GM18873 (cell line): ENCODE results near the gene SLC18A3.

Experiments used
- ATAC-seq: cut with Tn5 transposase; IDR thresholded peaks from one replicate; pipeline ENCODE4 v1.9.1; 2021; ENCODE audit warnings: mild to moderate bottlenecking, moderate library complexity, moderate number of reproducible peaks; ENCODE audit not compliant: unreplicated experiment, low FRiP score

Gene SLC18A3

DNA sequence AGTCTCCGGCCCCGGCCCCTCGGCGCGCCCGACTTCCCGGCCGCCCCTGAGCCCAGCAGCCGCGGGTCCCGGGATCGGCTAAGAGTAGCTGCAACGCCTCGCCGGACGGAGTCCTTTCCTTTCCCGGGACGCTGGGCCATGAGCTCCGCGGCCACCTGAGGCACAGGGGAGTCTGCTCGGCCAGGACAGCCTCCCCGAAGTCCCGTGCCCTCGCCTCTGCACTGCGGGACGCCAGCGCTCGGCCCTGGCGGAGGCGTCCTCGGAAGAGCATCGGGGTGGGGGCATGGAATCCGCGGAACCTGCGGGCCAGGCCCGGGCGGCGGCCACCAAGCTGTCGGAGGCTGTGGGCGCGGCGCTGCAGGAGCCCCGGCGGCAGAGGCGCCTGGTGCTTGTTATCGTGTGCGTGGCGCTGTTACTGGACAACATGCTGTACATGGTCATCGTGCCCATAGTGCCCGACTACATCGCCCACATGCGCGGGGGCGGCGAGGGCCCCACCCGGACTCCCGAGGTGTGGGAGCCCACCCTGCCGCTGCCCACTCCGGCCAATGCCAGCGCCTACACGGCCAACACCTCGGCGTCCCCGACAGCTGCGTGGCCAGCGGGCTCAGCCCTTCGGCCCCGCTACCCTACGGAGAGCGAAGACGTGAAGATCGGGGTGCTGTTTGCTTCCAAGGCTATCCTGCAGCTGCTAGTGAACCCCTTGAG lies 502 bp downstream of the SLC18A3 start:
- no peak for ATAC-seq

DNA sequence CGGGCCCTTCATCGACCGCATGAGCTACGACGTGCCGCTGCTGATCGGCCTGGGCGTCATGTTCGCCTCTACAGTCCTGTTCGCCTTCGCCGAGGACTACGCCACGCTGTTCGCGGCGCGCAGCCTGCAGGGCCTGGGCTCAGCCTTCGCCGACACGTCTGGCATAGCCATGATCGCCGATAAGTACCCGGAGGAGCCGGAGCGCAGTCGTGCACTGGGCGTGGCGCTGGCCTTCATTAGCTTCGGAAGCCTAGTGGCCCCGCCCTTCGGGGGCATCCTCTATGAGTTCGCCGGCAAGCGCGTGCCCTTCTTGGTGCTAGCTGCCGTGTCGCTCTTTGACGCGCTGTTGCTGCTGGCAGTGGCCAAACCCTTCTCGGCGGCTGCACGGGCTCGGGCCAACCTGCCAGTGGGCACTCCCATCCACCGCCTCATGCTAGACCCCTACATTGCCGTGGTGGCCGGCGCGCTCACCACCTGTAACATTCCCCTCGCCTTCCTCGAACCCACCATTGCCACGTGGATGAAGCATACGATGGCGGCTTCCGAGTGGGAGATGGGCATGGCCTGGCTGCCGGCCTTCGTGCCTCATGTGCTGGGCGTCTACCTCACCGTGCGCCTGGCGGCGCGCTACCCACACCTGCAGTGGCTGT lies 1.2 kb downstream of the SLC18A3 start:
- no peak for ATAC-seq

DNA sequence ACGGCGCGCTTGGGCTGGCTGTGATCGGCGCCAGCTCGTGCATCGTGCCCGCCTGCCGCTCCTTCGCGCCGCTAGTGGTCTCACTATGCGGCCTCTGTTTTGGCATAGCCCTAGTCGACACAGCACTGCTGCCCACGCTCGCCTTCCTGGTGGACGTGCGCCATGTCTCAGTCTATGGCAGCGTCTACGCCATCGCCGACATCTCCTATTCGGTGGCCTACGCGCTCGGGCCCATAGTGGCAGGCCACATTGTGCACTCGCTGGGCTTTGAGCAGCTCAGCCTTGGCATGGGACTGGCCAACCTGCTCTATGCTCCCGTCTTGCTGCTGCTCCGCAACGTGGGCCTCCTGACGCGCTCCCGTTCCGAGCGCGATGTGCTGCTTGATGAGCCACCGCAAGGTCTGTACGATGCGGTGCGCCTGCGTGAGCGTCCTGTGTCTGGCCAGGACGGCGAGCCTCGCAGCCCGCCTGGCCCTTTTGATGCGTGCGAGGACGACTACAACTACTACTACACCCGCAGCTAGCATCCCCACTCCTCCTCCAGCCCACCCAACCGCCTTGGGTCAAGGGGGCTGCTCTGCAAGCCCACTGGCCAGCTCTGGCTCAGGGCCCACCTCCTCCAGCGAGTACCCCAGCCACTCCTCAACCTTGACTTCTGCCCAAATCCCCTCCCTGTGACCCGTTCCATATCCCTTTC lies 1.9 kb downstream of the SLC18A3 start:
- no peak for ATAC-seq

DNA sequence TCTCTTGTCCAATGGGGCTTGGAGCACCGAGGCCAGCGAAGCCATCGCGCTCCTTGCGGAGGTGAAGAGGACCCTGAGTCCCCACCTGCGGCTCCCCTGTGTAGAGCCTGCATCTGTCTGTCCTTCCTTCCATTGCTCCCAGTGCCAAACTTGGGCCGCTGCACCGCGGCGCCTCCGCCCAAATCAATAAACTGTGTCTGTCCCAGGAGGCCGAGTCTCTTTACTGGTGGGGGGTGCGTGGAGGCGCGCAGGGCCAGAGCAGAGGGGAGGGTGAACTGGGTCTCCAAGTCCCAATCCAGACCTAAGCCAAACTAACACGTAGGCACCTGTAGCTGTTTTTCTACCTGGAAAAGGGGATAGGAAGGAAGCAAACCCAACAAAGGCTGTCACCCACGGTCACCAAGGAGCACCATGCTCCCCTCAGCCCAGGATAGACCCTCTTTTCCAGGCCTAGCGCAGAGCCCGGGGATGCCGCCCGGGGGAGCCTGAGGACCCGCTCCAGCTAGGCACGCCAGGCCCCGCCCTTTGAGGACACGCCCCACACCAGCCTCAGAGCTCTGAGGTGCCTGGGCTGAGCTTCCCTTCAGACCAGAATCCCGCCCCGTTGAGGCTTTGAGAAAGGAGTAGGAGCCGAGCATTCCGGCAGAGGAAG lies 2.5 kb downstream of the SLC18A3 start:
- no peak for ATAC-seq

DNA sequence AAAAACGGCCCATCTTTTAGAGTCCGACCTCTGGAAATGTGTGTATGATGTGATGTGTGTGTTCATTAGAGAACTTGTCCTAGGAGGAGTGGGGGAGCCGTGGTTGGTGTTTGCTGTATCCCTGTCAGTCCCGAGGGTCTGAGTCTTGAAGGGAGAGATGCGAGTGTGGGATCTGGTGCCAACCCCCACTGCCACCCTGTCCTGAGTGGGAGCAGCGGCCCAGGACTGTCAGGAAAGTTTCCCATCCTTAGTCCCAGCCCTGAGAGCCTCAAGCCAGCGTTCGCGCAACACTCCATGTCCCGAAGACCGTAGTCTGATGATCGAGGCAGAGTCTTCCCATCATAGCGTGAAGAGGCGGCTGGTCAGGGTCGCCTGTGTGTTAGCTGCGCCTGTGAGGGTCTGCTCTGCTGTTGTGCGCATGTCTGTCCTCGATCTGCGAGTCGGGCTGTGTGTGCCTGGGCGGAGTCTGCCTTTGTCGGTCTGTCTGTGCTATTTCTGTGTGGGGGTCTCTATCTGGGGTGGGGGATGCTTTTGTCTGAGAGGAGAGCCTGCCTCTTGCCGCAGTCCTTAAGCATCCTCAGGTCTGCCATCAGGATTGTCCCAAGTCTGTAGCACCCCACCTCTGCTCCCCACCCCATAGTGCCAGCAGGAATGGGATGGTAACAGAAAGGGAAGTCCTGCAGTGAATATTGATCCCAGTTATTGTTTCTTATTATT lies 3.2 kb downstream of the SLC18A3 start:
- no peak for ATAC-seq

DNA sequence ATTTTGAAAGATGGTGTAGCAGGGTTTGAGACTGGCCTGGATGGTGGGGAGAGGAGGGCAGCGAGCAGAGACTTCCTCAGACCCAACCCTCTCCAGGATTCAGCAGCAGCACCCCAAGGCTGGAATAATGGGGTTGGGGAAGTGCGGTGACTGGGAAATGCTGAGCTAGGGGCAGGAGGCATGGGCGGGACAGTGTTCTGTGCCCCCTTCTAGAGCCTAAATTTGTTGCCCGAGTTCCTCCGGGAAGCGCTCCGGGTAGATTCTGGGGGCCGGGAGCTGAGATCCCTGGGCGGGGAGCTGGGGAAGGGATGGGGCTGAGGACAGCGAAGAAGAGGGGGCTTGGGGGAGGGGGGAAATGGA lies 3.8 kb downstream of the SLC18A3 start, which contains the start of gene CHAT:
CHAT (plus strand) TSS at position 156 of the 360 bp plus-strand sequence; CDS start at position 309, 153 bp downstream.
- ATAC-seq: no peak

DNA sequence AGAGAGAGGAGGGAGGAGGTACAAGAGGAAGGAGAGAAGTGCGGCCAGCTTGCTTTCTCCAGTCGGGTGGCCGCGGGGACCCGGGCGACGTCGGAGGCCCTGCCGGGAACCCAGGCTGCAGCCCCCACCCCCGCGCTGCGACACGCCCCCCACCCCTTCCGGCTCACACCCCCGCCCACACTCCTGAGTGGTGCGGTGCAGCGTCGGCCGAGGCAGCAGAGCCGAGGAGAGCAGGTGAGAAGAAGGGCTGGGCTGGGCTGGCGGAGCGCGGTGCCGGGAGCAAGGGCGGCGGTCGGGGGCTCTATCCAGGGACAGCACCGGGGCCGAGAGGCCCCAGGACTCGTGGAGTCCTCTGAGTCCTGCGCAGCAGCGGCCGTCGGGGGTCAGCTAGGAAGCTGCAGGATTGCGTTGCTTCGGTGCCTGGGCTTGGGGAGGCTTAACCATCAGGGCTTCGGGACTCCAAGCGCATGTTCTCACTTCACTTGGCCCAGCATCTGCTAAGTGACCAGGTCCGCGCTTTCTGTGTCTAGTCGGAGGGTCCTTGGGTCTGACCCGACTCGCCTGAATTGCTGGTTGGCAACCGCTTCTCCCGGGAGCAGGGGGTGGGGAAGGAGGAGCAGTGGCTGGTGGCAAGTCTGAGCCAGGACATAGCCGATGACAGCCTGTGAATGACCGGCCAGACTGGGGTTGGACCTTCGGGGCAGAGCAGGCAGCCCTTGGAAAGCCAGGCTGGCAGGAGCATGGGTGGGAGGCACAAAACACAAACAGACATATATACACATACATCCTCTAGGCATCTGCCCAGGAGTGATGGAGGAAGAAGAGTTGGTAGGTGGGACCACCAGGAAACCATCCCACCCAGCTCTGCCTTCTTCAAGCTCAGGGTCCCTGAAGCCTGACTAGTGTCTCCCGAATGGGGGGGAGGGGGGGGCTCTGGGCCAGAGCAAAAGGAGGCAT lies 4.4 kb downstream of the SLC18A3 start:
- ATAC-seq: no peak

DNA sequence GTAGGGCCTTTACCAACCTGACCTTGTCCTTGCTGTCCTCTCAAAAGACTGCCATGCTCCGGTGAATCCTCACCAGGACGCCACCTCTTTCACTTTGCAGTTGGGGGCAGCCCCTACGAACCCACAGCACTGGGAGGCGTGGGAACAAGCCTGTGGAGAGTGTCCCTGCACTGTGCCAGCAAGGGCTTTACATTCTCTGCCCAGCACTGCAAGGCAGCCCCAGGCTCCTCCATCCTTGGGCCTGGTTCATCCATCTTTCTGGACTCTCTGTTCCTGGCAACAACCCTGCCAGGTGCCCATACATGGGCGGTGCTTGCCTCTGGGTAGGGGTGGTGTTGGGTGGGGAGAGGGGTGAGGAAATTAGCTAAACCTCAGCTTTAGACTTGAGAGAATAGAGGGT lies 5.1 kb downstream of the SLC18A3 start:
- ATAC-seq: no peak

DNA sequence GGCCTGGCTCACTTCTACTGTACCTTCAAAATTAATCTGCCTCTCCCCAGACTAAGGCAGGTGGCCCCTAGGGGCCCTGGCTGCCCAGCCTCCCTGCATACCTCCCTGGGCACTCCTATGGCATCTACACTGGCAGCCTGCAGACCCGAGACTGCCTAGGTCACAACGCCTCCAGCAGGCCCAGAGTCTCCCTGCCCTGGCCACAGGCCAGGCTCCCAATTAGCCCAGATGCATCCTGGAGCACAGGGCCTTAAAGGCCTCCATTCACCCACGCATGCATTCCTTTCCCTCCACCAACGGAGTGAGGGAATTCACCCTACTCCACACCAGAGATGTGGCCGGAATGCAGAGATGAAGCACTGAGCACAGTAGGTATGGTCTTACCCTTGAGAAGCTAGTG lies 5.6 kb downstream of the SLC18A3 start:
- no peak for ATAC-seq

DNA sequence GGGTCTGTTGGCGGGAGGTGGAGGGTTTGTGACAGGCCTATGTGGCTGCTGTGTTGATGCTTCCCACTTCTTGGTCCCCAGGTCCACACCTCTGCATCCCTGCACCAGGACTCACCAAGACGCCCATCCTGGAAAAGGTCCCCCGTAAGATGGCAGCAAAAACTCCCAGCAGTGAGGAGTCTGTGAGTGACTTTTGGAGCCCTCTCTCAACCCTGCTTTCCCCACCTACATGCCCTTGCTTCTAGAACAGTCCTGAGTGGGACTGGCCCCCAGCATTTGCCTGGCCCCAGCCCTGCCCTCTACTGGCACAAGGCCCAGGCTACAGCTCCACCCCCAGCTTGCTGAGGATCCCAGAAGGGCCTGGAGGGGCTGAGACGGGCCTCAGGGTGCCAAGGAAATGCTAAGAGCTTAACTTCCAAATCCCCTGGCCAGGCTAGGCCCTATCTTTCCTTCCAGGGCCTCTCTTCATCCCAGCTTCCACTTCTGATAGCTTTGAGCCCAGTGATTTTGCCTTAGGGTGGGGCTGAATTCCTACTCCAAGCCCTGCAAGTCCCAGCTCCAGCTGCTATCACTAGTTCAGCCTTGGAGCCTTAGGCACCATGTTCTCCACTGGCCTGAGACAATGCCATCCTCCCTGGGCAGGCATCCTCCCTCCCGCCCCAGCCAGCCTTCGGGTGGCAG lies 6.5 kb downstream of the SLC18A3 start:
- no peak for ATAC-seq

DNA sequence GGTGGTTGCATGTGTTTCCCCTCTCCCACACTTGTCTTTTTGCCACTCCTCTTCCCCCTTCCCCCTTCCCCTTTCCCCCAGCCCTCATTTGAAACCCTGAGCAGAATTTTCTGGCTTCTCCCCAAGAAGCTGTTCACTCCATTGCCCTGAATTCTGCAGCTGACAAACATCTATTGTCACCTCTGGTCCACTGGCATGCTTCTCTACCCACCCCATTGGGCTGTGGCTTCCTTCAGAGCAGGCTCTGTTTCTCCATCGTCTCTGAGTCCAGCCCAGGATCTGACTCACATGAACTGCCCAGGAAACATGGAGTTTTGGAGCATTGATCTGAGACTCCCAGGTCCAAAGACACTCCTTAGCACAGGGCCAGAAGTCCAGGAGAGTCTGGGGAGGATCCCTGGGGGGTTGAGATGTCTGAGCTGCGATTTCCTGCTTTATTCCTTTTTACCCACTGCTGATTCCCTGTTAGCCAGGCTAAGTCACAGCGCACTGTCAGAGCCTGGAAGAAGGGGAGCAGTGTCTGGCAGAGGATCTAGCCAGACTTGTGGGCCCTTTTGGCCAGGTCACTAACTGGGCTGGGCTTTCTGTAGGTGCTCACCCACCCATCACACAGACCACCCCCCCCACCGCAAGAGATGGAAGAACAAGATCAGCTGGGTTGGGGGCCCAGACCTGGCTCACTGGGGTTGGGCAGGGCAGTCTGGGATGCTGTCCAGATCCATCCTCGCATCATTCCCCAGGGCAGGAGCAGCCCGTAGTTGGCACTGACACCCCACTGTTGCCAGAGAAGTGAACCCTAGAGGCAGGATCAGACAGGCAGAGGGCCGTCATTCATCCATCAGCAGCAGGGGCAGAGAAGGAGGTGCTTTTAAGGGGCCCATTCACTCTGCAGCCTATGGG lies 7.3 kb downstream of the SLC18A3 start:
- ATAC-seq: no peak

DNA sequence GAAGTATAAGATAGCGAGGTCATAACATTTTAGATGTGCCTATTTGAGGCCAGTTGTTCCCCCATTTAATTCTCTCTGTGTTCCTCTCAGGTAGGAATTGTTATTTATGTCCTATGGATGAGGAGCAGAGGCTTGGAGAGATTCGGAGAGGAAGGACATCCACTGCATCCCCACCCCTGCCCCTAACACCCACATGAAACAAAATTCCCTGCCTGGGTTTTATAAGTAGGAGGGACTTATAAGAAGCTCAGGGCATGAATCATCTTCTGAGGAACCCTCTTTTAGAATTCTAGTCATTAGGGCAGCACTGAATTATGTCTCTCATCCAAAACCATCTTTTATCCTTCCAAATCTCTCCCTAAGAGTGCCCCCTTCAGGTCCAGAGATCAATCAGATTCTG lies 8.7 kb downstream of the SLC18A3 start:
- ATAC-seq: no peak

DNA sequence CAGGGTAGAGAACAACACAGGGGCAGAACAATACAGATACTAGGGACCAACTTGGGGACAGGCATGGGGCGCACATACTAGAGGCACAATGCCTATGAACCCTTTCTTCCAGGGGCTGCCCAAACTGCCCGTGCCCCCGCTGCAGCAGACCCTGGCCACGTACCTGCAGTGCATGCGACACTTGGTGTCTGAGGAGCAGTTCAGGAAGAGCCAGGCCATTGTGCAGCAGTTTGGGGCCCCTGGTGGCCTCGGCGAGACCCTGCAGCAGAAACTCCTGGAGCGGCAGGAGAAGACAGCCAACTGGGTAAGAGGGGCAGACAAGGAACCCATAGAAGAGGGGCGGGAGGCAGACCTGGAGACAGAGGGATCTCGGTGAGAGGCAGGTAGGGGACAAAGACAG lies 9.5 kb downstream of the SLC18A3 start:
- no peak for ATAC-seq

DNA sequence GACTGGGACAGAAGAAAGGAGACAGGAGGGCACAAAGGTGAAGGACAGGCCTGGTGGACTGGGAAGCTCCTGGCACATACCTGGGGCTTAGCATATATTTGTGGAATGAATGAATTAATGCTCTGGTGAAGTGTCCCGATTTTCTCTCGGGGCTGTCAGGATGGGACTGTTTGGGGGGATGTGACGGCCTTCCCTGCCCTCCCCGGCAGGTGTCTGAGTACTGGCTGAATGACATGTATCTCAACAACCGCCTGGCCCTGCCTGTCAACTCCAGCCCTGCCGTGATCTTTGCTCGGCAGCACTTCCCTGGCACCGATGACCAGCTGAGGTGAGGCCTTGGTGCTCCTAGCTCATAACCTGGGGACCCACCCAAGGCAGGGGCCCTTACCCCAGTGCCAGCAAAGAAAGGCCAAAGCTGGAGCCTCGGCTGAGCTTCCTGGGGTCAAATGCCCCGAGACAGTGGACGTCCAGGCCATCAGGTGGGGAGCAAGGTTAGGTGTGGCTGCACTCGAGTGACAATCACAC lies 10.2 kb downstream of the SLC18A3 start:
- ATAC-seq: no peak

DNA sequence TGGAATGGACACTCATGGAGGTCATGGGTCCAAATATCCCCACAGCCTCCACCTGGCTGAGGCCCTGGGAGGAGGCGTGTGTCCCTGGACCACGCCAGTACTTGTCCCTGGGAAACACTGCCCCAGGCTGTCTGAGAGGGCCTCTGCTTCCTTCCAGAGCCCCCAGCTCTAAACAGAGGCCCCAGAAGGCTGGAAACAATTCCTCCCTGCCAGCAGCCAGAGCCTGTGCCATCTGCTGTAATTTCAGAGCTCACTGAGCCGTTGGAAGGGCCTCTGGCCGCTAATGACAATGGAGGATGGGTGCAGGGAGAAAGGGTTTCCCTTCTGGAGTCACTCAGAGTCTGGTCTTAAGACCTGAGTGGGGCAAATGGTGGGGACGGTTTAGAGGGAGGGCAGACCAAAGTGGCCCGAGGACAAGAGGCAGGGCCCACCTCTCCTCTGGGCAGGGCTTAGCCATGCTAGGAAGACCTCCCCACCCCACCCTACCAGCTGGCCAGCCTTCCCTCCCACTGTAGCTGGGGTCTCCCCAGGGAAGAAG lies 10.8 kb downstream of the SLC18A3 start:
- no peak for ATAC-seq

DNA sequence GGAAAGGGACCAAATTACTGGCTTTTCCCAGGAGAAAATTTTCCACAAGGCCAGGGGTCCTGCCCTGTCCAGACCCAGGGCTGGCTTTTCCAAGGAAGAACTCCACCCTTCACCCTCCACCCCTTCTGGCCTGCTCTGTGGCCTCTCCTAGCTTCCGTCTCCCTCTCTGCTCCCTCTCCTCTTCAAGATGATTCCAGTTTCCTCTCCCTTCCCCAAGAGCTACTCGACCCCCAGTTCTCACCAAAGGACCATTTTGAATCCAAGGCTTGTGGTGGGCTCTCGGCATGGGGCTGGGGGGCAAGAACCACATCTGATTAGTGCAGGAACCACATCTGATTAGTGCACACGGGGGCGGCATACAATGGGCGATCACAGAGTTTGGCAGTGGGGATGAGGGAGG lies 11.5 kb downstream of the SLC18A3 start:
- no peak for ATAC-seq
